Testis (tissue), 3 donors: ENCODE measurements around the gene LCE1C. TPM values are rescaled to one million over a fixed set of nuclear protein-coding genes. Genes with fewer than 3 reads are reported as not detected.

Experiments
- DNase-seq: peaks from one replicate; pipeline ENCODE4 v3.0.0-alpha.2; 2019
- H3K27ac ChIP-seq, 2 donors: fragments of 200-600 bp; sonication (generic); one replicate each; pipeline ENCODE4 v1.5.1; 2019
- H3K27me3 ChIP-seq: fragments of 200-600 bp; sonication (generic); one replicate; pipeline ENCODE4 v1.5.1; 2019
- H3K36me3 ChIP-seq: fragments of 200-600 bp; sonication (generic); one replicate; pipeline ENCODE4 v1.5.1; 2017; ENCODE audit warnings: low read depth; ENCODE audit errors: missing control alignments
- H3K4me1 ChIP-seq: fragments of 200-600 bp; sonication (generic); one replicate; pipeline ENCODE4 v1.5.1; 2019
- H3K4me3 ChIP-seq, 2 donors: fragments of 200-600 bp; sonication (generic); one replicate each; pipeline ENCODE4 v1.5.1; 2017 to 2019
- H3K9me3 ChIP-seq: fragments of 200-600 bp; sonication (generic); one replicate; pipeline ENCODE4 v1.5.1; 2017
- CTCF ChIP-seq, 3 experiments: fragments of 450-650 bp in 2 of 3; fragments of 200-600 bp in 1 of 3; sonication (generic) in 1 of 3; IDR thresholded peaks; one replicate each; pipeline ENCODE4 v1.5.1; 2016 to 2019; ENCODE audit warnings: antibody characterized with exemption in 3 of 3, mild to moderate bottlenecking in 2 of 3, moderate library complexity in 1 of 3
- POLR2A ChIP-seq: fragments of 450-650 bp; IDR thresholded peaks from one replicate; pipeline ENCODE4 v1.6.1; 2017; ENCODE audit warnings: antibody characterized with exemption, mild to moderate bottlenecking, moderate library complexity
- WGBS, 2 donors: methylation state at CpG; one replicate each; pipeline ENCODE4 v1.1.5; 2018; 5-methylcytosine and 5-hydroxymethylcytosine counted together
- intact Hi-C: fragments of 100-400 bp; cut with DNase I; formaldehyde crosslinking; loops from one replicate; pipeline ENCODE4 v1.15.1; 2023; ENCODE audit warnings: low total_unique reads
- polyA plus RNA-seq: library from polyadenylated mRNA; stranded (reverse); fragments of 350-450 nt; fragmentation: Illumina TruSeq; extraction: RNeasy Lipid Tissue Mini Kit (QIAGEN cat#74804); gene quantifications from one replicate; pipeline ENCODE4 v1.2.3, GENCODE V29; 2014; ENCODE audit warnings: low read depth, low replicate concordance; ENCODE audit not compliant: insufficient read depth
- total RNA-seq, 2 donors: library from RNA; depleted of rRNA; stranded (reverse); fragments of >200 nt; gene quantifications; one replicate each; pipeline ENCODE4 v1.2.3, GENCODE V29; 2016

LCE1C gene
- total and polyA plus RNA-seq, 3 donors from 2014 or later, result not detected

- Histone ChIP-seq H3K9me3 (no peaks in the 10 kb centered on the region), H3K27ac (no peak overlapping the region), H3K4me3 (no peak overlapping the region), H3K4me1 (no peaks in the 10 kb centered on the region), H3K36me3 (no peaks in the 10 kb centered on the region), H3K27me3 (no peaks in the 10 kb centered on the region)
- TF ChIP-seq POLR2A, result no peak
- TF ChIP-seq CTCF (IDR thresholded peaks at IDR 0.05), result no peak
- intact Hi-C loops, result no loop called here
- WGBS, 2 donors, result 58 to 68% methylated on average over 4 of the region's 4 CpGs
- DNase-seq, result no peak
These were observed 28.8 kb downstream of the LCE1C start for GRCh38 chr1:152777510-152778137.

- Histone ChIP-seq H3K36me3 (no peaks in the 10 kb centered on the region), H3K9me3 (no peaks in the 10 kb centered on the region), H3K4me1 (no peaks in the 10 kb centered on the region), H3K4me3 (no peak overlapping the region), H3K27ac (no peak overlapping the region), H3K27me3 (no peaks in the 10 kb centered on the region)
- intact Hi-C loops, result no loop called here
- TF ChIP-seq POLR2A (no peak), CTCF (IDR thresholded peaks at IDR 0.05) (no peak)
- no peak for DNase-seq
- 74% methylated on average over 2 to 11 of the region's 11 CpGs for WGBS, 2 donors
These were observed 30.1 kb downstream of the LCE1C start for GRCh38 chr1:152776361-152776760.

- Histone ChIP-seq H3K27ac (no peak within 1 kb of the TSS), H3K4me3 (no peak within 1 kb of the TSS), H3K9me3 (no peaks in the 10 kb centered on the region), H3K36me3 (no peaks in the 10 kb centered on the region), H3K4me1 (no peaks in the 10 kb centered on the region), H3K27me3 (no peaks in the 10 kb centered on the region)
- no peak for DNase-seq
- intact Hi-C loops, result no loop called here
- no peak for TF ChIP-seq CTCF (IDR thresholded peaks at IDR 0.05)
- WGBS, 2 donors, result 74 to 82% methylated on average over 5 to 6 of the region's 6 CpGs
These were observed 31.6 kb downstream of the LCE1C start, which contains the start of gene LCE1F for GRCh38 chr1:152774875-152775274. LCE1F (plus strand) TSS chr1:152775140; CDS start chr1:152776372, 1,232 bp downstream.

- Histone ChIP-seq H3K9me3 (no peaks in the 10 kb centered on the region), H3K36me3 (no peaks in the 10 kb centered on the region), H3K4me1 (no peaks in the 10 kb centered on the region), H3K27me3 (no peaks in the 10 kb centered on the region), H3K4me3 (no peak overlapping the region), H3K27ac (no peak overlapping the region)
- TF ChIP-seq CTCF (IDR thresholded peaks at IDR 0.05), result no peak
- DNase-seq, result no peak
- WGBS, 2 donors, result 76 to 78% methylated on average over 1 of the region's 1 CpG
- intact Hi-C loops, result no loop called here
These were observed 36.0 kb downstream of the LCE1C start for GRCh38 chr1:152770411-152770810.

GRCh38 chr1:152768847-152769533, 37.5 kb downstream of the LCE1C start:
- Histone ChIP-seq H3K4me1 (no peaks in the 10 kb centered on the region), H3K27ac (no peak overlapping the region), H3K9me3 (no peaks in the 10 kb centered on the region), H3K27me3 (no peaks in the 10 kb centered on the region), H3K4me3 (no peak overlapping the region), H3K36me3 (no peaks in the 10 kb centered on the region)
- intact Hi-C loops, result no loop called here
- TF ChIP-seq POLR2A (no peak), CTCF (IDR thresholded peaks at IDR 0.05) (no peak)
- WGBS, 2 donors, result 67 to 71% methylated on average over 8 of the region's 8 CpGs
- DNase-seq, result no peak
